Measurements from ENCODE around the gene TRIO.

TRIO gene

DNA sequence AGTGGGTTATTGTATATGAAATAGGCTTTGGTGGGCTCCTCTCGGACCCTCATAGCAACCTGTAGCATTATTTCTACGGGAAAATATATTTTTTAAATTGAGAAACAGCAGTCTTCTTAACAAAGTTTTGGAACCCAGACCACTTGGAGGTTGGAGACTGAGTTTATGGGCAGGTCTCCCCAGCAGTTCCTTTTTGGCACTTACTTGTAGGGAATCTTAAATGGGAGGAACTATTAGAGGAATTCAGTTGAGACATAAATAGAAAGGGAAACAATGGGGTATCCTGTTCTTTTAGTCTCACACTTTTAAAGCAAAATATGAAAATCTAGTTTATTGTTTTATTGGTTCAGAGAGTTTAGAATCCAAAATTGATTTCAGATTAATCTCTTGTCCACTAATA, 111.5 kb downstream of the TRIO start:
- TF ChIP-seq OSR1 (CRISPR knock-in tag; IDR thresholded peaks at IDR 0.05) = no peak
- no peak for TF ChIP-seq RARB (CRISPR knock-in tag; IDR thresholded peaks at IDR 0.05)
- no peak for TF ChIP-seq ZFP30 (CRISPR knock-in tag; IDR thresholded peaks at IDR 0.05)
- no peak for TF ChIP-seq BACH2 (CRISPR knock-in tag; IDR thresholded peaks at IDR 0.05; ENCODE audit: borderline replicate concordance)
- TF ChIP-seq ZFP3 (CRISPR knock-in tag; IDR thresholded peaks at IDR 0.05) = no peak
- TF ChIP-seq TCF4 (CRISPR knock-in tag; IDR thresholded peaks at IDR 0.05; ENCODE audit: borderline replicate concordance) = no peak
- no peak for TF ChIP-seq GLIS3 (CRISPR knock-in tag; IDR thresholded peaks at IDR 0.05)
- no peak for TF ChIP-seq TOX (CRISPR knock-in tag; IDR thresholded peaks at IDR 0.05; ENCODE audit: borderline replicate concordance)
- TF ChIP-seq, protein P1, sequence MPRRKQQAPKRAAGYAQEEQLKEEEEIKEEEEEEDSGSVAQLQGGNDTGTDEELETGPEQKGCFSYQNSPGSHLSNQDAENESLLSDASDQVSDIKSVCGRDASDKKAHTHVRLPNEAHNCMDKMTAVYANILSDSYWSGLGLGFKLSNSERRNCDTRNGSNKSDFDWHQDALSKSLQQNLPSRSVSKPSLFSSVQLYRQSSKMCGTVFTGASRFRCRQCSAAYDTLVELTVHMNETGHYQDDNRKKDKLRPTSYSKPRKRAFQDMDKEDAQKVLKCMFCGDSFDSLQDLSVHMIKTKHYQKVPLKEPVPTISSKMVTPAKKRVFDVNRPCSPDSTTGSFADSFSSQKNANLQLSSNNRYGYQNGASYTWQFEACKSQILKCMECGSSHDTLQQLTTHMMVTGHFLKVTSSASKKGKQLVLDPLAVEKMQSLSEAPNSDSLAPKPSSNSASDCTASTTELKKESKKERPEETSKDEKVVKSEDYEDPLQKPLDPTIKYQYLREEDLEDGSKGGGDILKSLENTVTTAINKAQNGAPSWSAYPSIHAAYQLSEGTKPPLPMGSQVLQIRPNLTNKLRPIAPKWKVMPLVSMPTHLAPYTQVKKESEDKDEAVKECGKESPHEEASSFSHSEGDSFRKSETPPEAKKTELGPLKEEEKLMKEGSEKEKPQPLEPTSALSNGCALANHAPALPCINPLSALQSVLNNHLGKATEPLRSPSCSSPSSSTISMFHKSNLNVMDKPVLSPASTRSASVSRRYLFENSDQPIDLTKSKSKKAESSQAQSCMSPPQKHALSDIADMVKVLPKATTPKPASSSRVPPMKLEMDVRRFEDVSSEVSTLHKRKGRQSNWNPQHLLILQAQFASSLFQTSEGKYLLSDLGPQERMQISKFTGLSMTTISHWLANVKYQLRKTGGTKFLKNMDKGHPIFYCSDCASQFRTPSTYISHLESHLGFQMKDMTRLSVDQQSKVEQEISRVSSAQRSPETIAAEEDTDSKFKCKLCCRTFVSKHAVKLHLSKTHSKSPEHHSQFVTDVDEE (CRISPR knock-in tag; IDR thresholded peaks at IDR 0.05) = no peak
- no peak for TF ChIP-seq ZC3H10 (CRISPR knock-in tag; IDR thresholded peaks at IDR 0.05)
- ATAC-seq = no peak

DNA sequence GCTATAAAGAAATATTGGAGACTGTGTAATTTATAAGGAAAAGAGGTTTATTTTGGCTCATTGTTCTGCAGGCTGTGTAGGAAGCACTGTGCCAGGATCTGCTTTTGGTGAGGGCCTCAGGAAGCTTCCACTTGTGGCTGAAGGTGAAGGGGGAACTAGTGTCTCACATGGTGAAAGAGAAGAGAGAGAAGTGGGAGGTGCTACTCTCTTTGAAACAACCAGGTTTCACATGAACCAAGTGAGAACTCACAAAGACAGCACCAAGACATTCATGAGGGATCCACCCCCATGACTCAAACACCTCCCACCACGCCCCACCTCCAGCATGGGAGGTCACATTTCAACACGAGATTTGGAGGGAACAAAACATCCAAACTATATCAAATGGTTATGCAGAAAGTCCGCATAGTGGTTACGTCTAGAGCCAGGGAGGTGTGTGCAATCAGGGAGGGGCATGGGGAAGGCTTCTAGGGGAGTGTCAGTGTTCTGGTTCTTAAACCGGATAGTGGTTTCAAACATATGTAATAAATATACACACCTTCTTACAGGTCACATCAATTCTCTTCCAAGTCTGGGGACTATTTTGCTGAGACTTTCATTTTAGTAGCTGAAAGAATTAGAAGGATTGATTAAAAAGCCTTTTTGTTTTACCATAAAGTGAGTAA, 113.0 kb downstream of the TRIO start:
- TF ChIP-seq CSDC2 (CRISPR knock-in tag; IDR thresholded peaks at IDR 0.05) (no peak), SNAI2 (CRISPR knock-in tag; IDR thresholded peaks at IDR 0.05) (no peak), TCF4 (CRISPR knock-in tag; IDR thresholded peaks at IDR 0.05; ENCODE audit: borderline replicate concordance) (no peak), OSR1 (CRISPR knock-in tag; IDR thresholded peaks at IDR 0.05) (no peak), ZFP30 (CRISPR knock-in tag; IDR thresholded peaks at IDR 0.05) (no peak), ISL1 (CRISPR knock-in tag; IDR thresholded peaks at IDR 0.05) (no peak), ARNTL (CRISPR knock-in tag; IDR thresholded peaks at IDR 0.05; ENCODE audit: borderline replicate concordance, low read depth) (no peak), PATZ1 (CRISPR knock-in tag; IDR thresholded peaks at IDR 0.05; ENCODE audit: borderline replicate concordance) (no peak)
- TF ChIP-seq, protein P2, sequence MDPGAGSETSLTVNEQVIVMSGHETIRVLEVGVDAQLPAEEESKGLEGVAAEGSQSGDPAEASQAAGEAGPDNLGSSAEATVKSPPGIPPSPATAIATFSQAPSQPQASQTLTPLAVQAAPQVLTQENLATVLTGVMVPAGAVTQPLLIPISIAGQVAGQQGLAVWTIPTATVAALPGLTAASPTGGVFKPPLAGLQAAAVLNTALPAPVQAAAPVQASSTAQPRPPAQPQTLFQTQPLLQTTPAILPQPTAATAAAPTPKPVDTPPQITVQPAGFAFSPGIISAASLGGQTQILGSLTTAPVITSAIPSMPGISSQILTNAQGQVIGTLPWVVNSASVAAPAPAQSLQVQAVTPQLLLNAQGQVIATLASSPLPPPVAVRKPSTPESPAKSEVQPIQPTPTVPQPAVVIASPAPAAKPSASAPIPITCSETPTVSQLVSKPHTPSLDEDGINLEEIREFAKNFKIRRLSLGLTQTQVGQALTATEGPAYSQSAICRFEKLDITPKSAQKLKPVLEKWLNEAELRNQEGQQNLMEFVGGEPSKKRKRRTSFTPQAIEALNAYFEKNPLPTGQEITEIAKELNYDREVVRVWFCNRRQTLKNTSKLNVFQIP (CRISPR knock-in tag; IDR thresholded peaks at IDR 0.05; ENCODE audit: borderline replicate concordance, low read depth) = no peak
- TF ChIP-seq, protein P3, sequence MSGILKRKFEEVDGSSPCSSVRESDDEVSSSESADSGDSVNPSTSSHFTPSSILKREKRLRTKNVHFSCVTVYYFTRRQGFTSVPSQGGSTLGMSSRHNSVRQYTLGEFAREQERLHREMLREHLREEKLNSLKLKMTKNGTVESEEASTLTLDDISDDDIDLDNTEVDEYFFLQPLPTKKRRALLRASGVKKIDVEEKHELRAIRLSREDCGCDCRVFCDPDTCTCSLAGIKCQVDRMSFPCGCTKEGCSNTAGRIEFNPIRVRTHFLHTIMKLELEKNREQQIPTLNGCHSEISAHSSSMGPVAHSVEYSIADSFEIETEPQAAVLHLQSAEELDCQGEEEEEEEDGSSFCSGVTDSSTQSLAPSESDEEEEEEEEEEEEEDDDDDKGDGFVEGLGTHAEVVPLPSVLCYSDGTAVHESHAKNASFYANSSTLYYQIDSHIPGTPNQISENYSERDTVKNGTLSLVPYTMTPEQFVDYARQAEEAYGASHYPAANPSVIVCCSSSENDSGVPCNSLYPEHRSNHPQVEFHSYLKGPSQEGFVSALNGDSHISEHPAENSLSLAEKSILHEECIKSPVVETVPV (CRISPR knock-in tag; IDR thresholded peaks at IDR 0.05) = no peak
- TF ChIP-seq, protein P4, sequence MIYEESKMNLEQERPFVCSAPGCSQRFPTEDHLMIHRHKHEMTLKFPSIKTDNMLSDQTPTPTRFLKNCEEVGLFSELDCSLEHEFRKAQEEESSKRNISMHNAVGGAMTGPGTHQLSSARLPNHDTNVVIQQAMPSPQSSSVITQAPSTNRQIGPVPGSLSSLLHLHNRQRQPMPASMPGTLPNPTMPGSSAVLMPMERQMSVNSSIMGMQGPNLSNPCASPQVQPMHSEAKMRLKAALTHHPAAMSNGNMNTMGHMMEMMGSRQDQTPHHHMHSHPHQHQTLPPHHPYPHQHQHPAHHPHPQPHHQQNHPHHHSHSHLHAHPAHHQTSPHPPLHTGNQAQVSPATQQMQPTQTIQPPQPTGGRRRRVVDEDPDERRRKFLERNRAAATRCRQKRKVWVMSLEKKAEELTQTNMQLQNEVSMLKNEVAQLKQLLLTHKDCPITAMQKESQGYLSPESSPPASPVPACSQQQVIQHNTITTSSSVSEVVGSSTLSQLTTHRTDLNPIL (CRISPR knock-in tag; IDR thresholded peaks at IDR 0.05; ENCODE audit: low read depth) = no peak
- TF ChIP-seq, protein P1 (CRISPR knock-in tag; IDR thresholded peaks at IDR 0.05) = no peak
- no peak for ATAC-seq
